ENCODE results near the gene PRF1.
A peak's percentile ranks its signal among the peaks of the same experiment; 100 is the strongest.

Gene PRF1

GRCh38 chr10:70558871-70559810 is 43.4 kb downstream of the PRF1 start:
- DNase-seq, result peak; percentile 59

- no peak for DNase-seq
Observed at GRCh38 chr10:70558295-70558694, 44.2 kb downstream of the PRF1 start.

GRCh38 chr10:70557876-70558275 is 44.7 kb downstream of the PRF1 start:
- DNase-seq, result no peak

GRCh38 chr10:70557086-70557845 is 45.3 kb downstream of the PRF1 start:
- DNase-seq, result no peak

- no peak for DNase-seq
Observed at GRCh38 chr10:70555371-70555770, 47.2 kb downstream of the PRF1 start.

- DNase-seq, result no peak
Observed at GRCh38 chr10:70552586-70552985, 50.0 kb downstream of the PRF1 start.

GRCh38 chr10:70551971-70552422 is 50.5 kb downstream of the PRF1 start:
- peak; percentile 95 for DNase-seq

GRCh38 chr10:70551466-70551865 is 51.1 kb downstream of the PRF1 start:
- DNase-seq, result peak; percentile 11

- no peak for DNase-seq
Observed at GRCh38 chr10:70550459-70550858, 52.1 kb downstream of the PRF1 start.

GRCh38 chr10:70549962-70550458 is 52.5 kb downstream of the PRF1 start:
- peak; percentile 65 for DNase-seq

GRCh38 chr10:70549351-70549961 is 53.1 kb downstream of the PRF1 start:
- DNase-seq, result no peak

All from EL (cell line).